ENCODE measurements around the gene VCPKMT. TPM values are rescaled to one million over a fixed set of nuclear protein-coding genes. Genes with fewer than 3 reads are reported as not detected.
"Not testable (repeated sequence)": the region's sequence is repeated elsewhere in the genome, so short reads cannot be mapped to it uniquely, and the experiment has no call there.

The VCPKMT gene
- total RNA-seq, 3 donors from 2014 or later = 5.0 to 8.5 (median 8.3) TPM

DNA sequence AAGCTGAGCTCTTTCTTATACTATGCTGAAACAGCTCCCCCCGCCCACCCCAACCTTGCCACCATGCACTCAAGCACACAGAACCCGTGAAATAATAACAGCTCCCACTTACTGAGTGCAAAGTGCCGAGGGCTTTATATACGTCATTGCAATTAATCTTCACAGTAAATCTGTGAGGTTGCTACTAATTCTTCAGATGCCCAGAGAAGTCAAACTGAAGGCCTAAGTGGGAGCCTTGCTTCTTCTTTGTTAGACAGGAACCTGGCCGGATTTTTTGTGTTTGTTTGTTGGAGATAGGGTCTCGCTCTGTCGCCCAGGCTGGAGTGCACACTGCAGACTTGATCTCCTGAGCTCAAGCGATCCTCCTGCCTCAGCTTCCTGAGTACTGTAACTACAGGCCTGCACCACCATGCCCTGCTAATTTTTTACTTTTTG, 34.0 kb downstream of the VCPKMT start:
- H3K4me1 ChIP-seq = peaks cover 7% of the 10 kb centered on the region in 2 donors
- no peaks in the 10 kb centered on the region for H3K27me3 ChIP-seq
- no peak for DNase-seq (ENCODE audit: low spot score in 2 of 2)
- H3K9me3 ChIP-seq = no peaks in the 10 kb centered on the region
- no peaks in the 10 kb centered on the region for H3K36me3 ChIP-seq
- intact Hi-C loops (cut with DNase I; ENCODE audit: low total_unique reads) = no loop called here
- H3K27ac ChIP-seq = peak overlapping the region; percentile 86 to 87
- no peak overlapping the region for H3K4me3 ChIP-seq
- TF ChIP-seq CTCF (IDR thresholded peaks at IDR 0.05) (no peak), POLR2AphosphoS5 (IDR thresholded peaks at IDR 0.05) (no peak), POLR2A (IDR thresholded peaks at IDR 0.05) (no peak)

DNA sequence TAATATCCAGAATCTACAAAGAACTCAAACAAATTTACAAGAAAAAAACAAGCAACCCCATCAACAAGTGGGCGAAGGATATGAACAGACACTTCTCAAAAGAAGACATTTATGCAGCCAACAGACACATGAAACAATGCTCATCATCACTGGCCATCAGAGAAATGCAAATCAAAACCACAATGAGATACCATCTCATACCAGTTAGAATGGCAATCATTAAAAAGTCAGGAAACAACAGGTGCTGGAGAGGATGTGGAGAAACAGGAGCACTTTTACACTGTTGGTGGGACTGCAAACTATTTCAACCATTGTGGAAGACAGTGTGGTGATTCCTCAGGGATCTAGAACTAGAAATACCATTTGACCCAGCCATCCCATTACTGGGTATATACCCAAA, 37.3 kb downstream of the VCPKMT start:
- H3K27me3 ChIP-seq; intact Hi-C loops (cut with DNase I; ENCODE audit: low total_unique reads): not testable (repeated sequence)

GRCh38 chr14:50073663-50074062, 42.7 kb downstream of the VCPKMT start:
- H3K36me3 ChIP-seq; H3K4me3 ChIP-seq; H3K27ac ChIP-seq; H3K27me3 ChIP-seq; H3K4me1 ChIP-seq; H3K9me3 ChIP-seq; DNase-seq (ENCODE audit: low spot score in 2 of 2); intact Hi-C loops (cut with DNase I; ENCODE audit: low total_unique reads): not testable (repeated sequence)

More for the DNA sequence above, 37.3 kb downstream of the VCPKMT start:
- DNase-seq (ENCODE audit: low spot score in 2 of 2); H3K4me3 ChIP-seq; H3K4me1 ChIP-seq; H3K9me3 ChIP-seq; H3K27ac ChIP-seq; H3K36me3 ChIP-seq: not testable (repeated sequence)

DNA sequence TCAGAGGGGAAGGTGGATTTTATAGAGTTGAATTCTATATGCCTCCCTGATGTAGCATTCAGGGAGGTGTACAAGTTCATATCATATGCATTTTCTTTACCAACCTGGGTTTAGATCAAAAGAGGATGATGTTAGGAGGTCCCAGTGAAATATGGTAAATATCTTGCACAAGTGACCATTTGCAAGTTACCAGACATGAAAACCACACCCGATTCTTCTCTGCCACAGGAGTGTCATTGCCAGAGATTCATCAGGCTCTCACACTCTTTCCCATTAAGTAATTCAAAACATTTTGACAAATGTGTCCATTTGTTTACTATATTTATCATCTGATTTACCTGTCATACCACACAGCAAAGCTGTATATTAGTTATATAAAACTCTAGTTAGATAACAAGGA, 44.0 kb downstream of the VCPKMT start:
- Histone ChIP-seq H3K27ac (no peak overlapping the region), H3K4me1 (no peaks in the 10 kb centered on the region), H3K27me3 (no peaks in the 10 kb centered on the region), H3K9me3 (no peaks in the 10 kb centered on the region), H3K36me3 (no peaks in the 10 kb centered on the region), H3K4me3 (no peak overlapping the region)
- TF ChIP-seq POLR2A (IDR thresholded peaks at IDR 0.05) (no peak), POLR2AphosphoS5 (IDR thresholded peaks at IDR 0.05) (no peak), CTCF (IDR thresholded peaks at IDR 0.05) (no peak)
- DNase-seq (ENCODE audit: low spot score in 2 of 2) = no peak
- intact Hi-C loops (cut with DNase I; ENCODE audit: low total_unique reads) = no loop called here

DNA sequence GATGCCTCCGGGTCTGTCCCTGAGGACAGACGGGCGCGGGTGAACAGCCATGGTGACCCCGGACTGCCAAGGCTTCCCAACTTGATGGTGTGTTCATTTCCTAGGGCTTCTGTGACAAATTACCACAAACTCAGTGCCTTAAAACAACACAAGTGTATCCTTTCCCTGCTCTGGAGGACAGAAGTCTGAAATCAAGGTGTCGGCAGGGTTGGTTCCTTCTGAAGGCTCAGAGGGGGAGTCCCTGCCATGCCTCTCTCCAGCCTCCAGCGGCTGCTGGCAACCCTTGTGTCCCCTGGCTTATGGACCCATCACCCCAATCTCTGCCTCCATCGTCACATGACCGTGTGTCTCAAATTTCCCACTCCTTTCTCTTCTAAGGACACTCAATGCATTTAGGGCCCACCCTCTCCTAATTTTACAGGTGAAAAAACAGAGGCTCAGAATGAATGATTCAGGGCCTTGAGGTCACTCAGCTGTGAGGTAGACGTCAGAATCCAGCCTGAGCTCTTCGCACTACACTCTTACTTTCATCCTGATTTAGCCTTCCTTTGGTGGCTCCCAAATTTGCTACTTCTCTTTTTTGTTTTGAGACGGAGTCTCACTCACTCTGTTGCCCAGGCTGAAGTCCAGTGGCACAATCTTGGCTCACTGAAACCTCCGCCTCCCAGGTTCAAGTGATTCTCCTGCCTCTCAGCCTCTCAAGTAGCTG, 45.4 kb downstream of the VCPKMT start:
- intact Hi-C loops (cut with DNase I; ENCODE audit: low total_unique reads) = no loop called here
- no peak for TF ChIP-seq CTCF (IDR thresholded peaks at IDR 0.05)
- no peak for TF ChIP-seq POLR2A (IDR thresholded peaks at IDR 0.05)
- TF ChIP-seq POLR2AphosphoS5 (IDR thresholded peaks at IDR 0.05) = no peak
- no peaks in the 10 kb centered on the region for H3K36me3 ChIP-seq

DNA sequence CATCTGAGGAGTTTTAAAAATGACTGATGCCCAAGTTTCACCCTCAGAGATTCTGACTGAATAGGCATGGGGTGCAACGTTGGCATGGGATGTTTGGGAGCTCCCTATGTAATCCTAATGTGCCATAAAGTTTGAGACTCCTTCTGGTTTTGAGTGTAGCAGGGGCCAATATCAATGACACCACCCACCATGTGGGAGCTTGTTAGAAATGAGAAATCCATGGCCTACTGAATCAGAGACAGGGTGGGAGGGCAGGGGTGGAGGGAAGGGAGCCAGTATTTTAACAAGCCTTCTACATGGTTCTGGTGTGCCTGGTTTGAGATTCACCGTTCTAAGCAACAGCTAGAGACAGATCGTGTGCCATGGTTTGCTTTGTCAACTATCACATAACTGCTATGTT, 46.1 kb downstream of the VCPKMT start:
- DNase-seq (ENCODE audit: low spot score in 2 of 2) = no peak
- Histone ChIP-seq H3K36me3 (no peaks in the 10 kb centered on the region), H3K4me3 (no peak overlapping the region), H3K9me3 (no peaks in the 10 kb centered on the region), H3K27ac (no peak overlapping the region), H3K4me1 (no peaks in the 10 kb centered on the region), H3K27me3 (no peaks in the 10 kb centered on the region)
- intact Hi-C loops (cut with DNase I; ENCODE audit: low total_unique reads) = no loop called here
- no peak for TF ChIP-seq POLR2AphosphoS5 (IDR thresholded peaks at IDR 0.05)
- no peak for TF ChIP-seq POLR2A (IDR thresholded peaks at IDR 0.05)
- no peak for TF ChIP-seq CTCF (IDR thresholded peaks at IDR 0.05)

More for the DNA sequence above, 45.4 kb downstream of the VCPKMT start:
- Histone ChIP-seq H3K27me3 (no peaks in the 10 kb centered on the region), H3K9me3 (no peaks in the 10 kb centered on the region), H3K4me1 (no peaks in the 10 kb centered on the region), H3K4me3 (no peak overlapping the region), H3K27ac (no peak overlapping the region)
- no peak for DNase-seq (ENCODE audit: low spot score in 2 of 2)
